ENCODE measurements around the gene TLE2. TPM values are rescaled to one million over a fixed set of nuclear protein-coding genes. Genes with fewer than 3 reads are reported as not detected.

TLE2 gene
- total RNA-seq, 2 experiments from 2014 or later, result 3.9 to 5.0 TPM

- Mint-ChIP-seq H3K4me3 (no peak overlapping the region), H3K27me3 (peaks cover 12% of the 10 kb centered on the region), H3K27ac (no peak overlapping the region), H3K9me3 (no peaks in the 10 kb centered on the region), H3K4me1 (no peaks in the 10 kb centered on the region), H3K36me3 (no peaks in the 10 kb centered on the region)
- POLR2A ChIA-PET, result no interaction called here
- DNase-seq, result no peak
- no peak for ATAC-seq (ENCODE audit: low read depth)
Measured at GRCh38 chr19:2988568-2988967, 40.5 kb downstream of the TLE2 start.

DNA sequence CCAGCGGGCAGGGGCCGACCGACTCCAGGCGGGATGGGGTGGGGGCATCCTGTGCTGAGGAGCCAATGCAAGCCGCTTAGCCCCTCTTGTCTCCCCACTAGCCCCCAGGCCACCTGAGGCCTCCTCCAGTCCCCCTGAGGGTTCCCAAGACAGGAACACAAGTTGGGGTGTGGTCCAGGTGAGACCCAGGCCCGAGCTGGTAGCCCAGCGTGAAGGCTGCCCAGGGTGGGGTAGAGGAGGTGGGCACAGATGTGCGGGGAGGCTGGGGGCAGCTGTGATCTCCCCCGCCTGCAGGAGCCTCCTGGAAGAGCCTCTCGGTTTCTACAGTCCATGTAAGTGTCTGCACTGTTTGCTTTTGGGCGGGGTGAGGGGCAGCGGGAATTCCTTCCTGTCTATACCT is 41.3 kb downstream of the TLE2 start:
- no peaks in the 10 kb centered on the region for H3K9me3 Mint-ChIP-seq
- ATAC-seq (ENCODE audit: low read depth), result no peak
- H3K4me1 Mint-ChIP-seq, result no peaks in the 10 kb centered on the region

DNA sequence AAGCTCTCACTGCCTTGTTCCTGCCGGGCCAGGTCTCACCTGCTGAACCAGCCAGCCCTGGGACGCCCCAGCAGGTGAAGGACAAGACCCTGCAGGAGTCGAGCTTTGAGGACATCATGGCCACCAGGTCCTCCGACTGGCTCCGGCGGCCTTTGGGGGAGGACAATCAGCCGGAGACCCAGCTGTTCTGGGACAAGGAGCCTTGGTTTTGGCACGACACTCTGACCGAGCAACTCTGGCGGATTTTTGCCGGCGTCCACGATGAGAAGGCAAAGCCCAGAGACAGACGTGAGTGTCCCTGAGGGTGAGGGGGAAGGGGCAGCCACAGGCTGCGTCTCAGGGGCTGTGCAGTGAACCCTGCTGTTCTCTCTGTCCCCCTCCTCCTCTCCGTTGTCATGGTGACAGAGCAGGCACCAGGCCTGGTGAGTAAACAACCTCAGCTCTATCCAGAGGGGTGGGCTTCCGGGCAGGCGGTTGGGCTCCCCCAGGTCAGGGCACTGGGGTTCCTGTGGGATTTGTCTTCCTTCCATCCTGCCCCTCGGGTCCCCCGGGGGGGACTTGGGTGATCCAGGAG is 42.0 kb downstream of the TLE2 start:
- H3K27me3 Mint-ChIP-seq, result peaks cover 19% of the 10 kb centered on the region
- no peak overlapping the region for H3K27ac Mint-ChIP-seq
- ATAC-seq (ENCODE audit: low read depth), result no peak
- POLR2A ChIA-PET, result no interaction called here
- H3K4me1 Mint-ChIP-seq, result no peaks in the 10 kb centered on the region
- H3K4me3 Mint-ChIP-seq, result no peak overlapping the region
- H3K9me3 Mint-ChIP-seq, result no peaks in the 10 kb centered on the region
- no peak for DNase-seq
- H3K36me3 Mint-ChIP-seq, result no peaks in the 10 kb centered on the region

More for the DNA sequence above, 41.3 kb downstream of the TLE2 start:
- Mint-ChIP-seq H3K27ac (no peak overlapping the region), H3K4me3 (no peak overlapping the region), H3K27me3 (peaks cover 19% of the 10 kb centered on the region), H3K36me3 (no peaks in the 10 kb centered on the region)
- DNase-seq, result no peak
- POLR2A ChIA-PET, result no interaction called here

GRCh38 chr19:2984215-2984528 is 44.9 kb downstream of the TLE2 start:
- Mint-ChIP-seq H3K4me1 (no peaks in the 10 kb centered on the region), H3K4me3 (no peak overlapping the region), H3K36me3 (peaks cover 1% of the 10 kb centered on the region), H3K9me3 (no peaks in the 10 kb centered on the region), H3K27me3 (peaks cover 24% of the 10 kb centered on the region), H3K27ac (no peak overlapping the region)
- POLR2A ChIA-PET, result no interaction called here
- DNase-seq, result no peak
- ATAC-seq (ENCODE audit: low read depth), result no peak

GRCh38 chr19:2983351-2984214 is 45.5 kb downstream of the TLE2 start:
- peaks cover 24% of the 10 kb centered on the region for H3K27me3 Mint-ChIP-seq
- H3K36me3 Mint-ChIP-seq, result peaks cover 1% of the 10 kb centered on the region
- DNase-seq (no peak), ATAC-seq (ENCODE audit: low read depth) (no peak)
- no peak overlapping the region for H3K27ac Mint-ChIP-seq
- no peaks in the 10 kb centered on the region for H3K9me3 Mint-ChIP-seq
- peak overlapping the region; percentile 37 for H3K4me3 Mint-ChIP-seq
- H3K4me1 Mint-ChIP-seq, result no peaks in the 10 kb centered on the region
- POLR2A ChIA-PET, result no interaction called here

GRCh38 chr19:2982983-2983350 is 46.1 kb downstream of the TLE2 start:
- Mint-ChIP-seq H3K9me3 (no peaks in the 10 kb centered on the region), H3K27me3 (peaks cover 24% of the 10 kb centered on the region), H3K36me3 (peaks cover 1% of the 10 kb centered on the region), H3K27ac (no peak overlapping the region), H3K4me1 (no peaks in the 10 kb centered on the region), H3K4me3 (no peak overlapping the region)
- ATAC-seq (ENCODE audit: low read depth) (no peak), DNase-seq (no peak)
- POLR2A ChIA-PET, result no interaction called here

DNA sequence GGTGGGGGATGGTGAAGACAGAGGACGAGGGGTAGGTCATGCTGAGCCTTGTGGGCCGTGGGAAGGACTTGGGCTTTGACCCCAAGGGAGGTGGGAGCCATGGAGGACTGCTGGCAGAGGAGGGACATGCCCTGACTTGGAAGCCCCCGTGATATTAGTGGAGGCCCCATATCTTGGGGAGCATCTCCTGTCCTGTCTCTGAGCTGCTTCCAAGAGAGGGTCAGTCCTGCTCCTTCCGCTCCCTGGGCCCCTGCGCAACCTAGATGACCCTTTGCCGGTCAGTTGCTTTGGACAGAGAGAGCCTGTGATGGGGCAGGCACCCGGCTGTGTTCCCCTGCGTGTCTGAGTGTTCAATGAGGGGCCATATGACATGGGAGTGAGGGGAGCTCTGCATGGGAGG is 46.5 kb downstream of the TLE2 start:
- Mint-ChIP-seq H3K27ac (no peak overlapping the region), H3K4me3 (no peak overlapping the region), H3K27me3 (peaks cover 24% of the 10 kb centered on the region), H3K36me3 (peaks cover 1% of the 10 kb centered on the region), H3K4me1 (peaks cover 3% of the 10 kb centered on the region), H3K9me3 (no peaks in the 10 kb centered on the region)
- ATAC-seq (ENCODE audit: low read depth) (no peak), DNase-seq (no peak)
- POLR2A ChIA-PET, result no interaction called here

- DNase-seq (no peak), ATAC-seq (ENCODE audit: low read depth) (no peak)
- Mint-ChIP-seq H3K9me3 (no peaks in the 10 kb centered on the region), H3K36me3 (peaks cover 1% of the 10 kb centered on the region), H3K4me3 (no peak overlapping the region), H3K27me3 (peaks cover 25% of the 10 kb centered on the region), H3K27ac (no peak overlapping the region), H3K4me1 (peaks cover 5% of the 10 kb centered on the region)
- POLR2A ChIA-PET, result no interaction called here
Measured at GRCh38 chr19:2981898-2982297, 47.2 kb downstream of the TLE2 start.

GRCh38 chr19:2978772-2979171 is 50.3 kb downstream of the TLE2 start:
- peaks cover 23% of the 10 kb centered on the region for H3K27me3 Mint-ChIP-seq
- ATAC-seq (ENCODE audit: low read depth) (no peak), DNase-seq (no peak)
- H3K36me3 Mint-ChIP-seq, result peaks cover 1% of the 10 kb centered on the region
- POLR2A ChIA-PET, result interaction anchor here (1.0 kb wide), 1 partner anchor 12 kb away, joined by 4 read pairs; no protein-coding TSS in a partner anchor
- no peak overlapping the region for H3K27ac Mint-ChIP-seq
- H3K4me1 Mint-ChIP-seq, result peaks cover 16% of the 10 kb centered on the region
- no peaks in the 10 kb centered on the region for H3K9me3 Mint-ChIP-seq
- no peak overlapping the region for H3K4me3 Mint-ChIP-seq

- Mint-ChIP-seq H3K27me3 (peaks cover 22% of the 10 kb centered on the region), H3K36me3 (peaks cover 1% of the 10 kb centered on the region), H3K9me3 (no peaks in the 10 kb centered on the region), H3K4me3 (peak overlapping the region; percentile 99), H3K4me1 (peaks cover 16% of the 10 kb centered on the region), H3K27ac (no peak overlapping the region)
- ATAC-seq (ENCODE audit: low read depth) (no peak), DNase-seq (no peak)
- POLR2A ChIA-PET, result interaction anchor here (1.0 to 2.2 kb wide), 5 partner anchors 13 to 457 kb away, joined by 3 to 12 read pairs (median 10); no protein-coding TSS in a partner anchor
Measured at GRCh38 chr19:2978166-2978767, 50.8 kb downstream of the TLE2 start.

- no peak for DNase-seq
- peak; percentile 2 for ATAC-seq (ENCODE audit: low read depth)
- peaks cover 1% of the 10 kb centered on the region for H3K36me3 Mint-ChIP-seq
- no peaks in the 10 kb centered on the region for H3K9me3 Mint-ChIP-seq
- POLR2A ChIA-PET, result interaction anchor here (0.8 to 2.2 kb wide), 6 partner anchors 13 to 457 kb away, joined by 3 to 12 read pairs (median 7); no protein-coding TSS in a partner anchor
- peak overlapping the region; percentile 64 for H3K27ac Mint-ChIP-seq
- peak overlapping the region; percentile 99 for H3K4me3 Mint-ChIP-seq
- peaks cover 16% of the 10 kb centered on the region for H3K4me1 Mint-ChIP-seq
- H3K27me3 Mint-ChIP-seq, result peaks cover 17% of the 10 kb centered on the region
Measured at GRCh38 chr19:2977746-2978138, 51.3 kb downstream of the TLE2 start.

GRCh38 chr19:2977001-2977745 is 51.9 kb downstream of the TLE2 start, which contains the start of gene TLE6:
Gene TLE6, plus strand, starts transcription at chr19:2977564. Its CDS starts 670 bp downstream, at chr19:2978234.
- ATAC-seq (ENCODE audit: low read depth) (peak; percentile 100), DNase-seq (peak; percentile 94)
- POLR2A ChIA-PET, result interaction anchor here (0.6 to 2.2 kb wide), 7 partner anchors 27 to 458 kb away, joined by 3 to 12 read pairs (median 4); no protein-coding TSS in a partner anchor
- H3K4me1 Mint-ChIP-seq, result peaks cover 16% of the 10 kb centered on the region
- H3K36me3 Mint-ChIP-seq, result peaks cover 1% of the 10 kb centered on the region
- peak within 1 kb of the TSS; percentile 96 for H3K27ac Mint-ChIP-seq
- peaks cover 19% of the 10 kb centered on the region for H3K27me3 Mint-ChIP-seq
- H3K9me3 Mint-ChIP-seq, result no peaks in the 10 kb centered on the region
- peak within 1 kb of the TSS; percentile 99 for H3K4me3 Mint-ChIP-seq

DNA sequence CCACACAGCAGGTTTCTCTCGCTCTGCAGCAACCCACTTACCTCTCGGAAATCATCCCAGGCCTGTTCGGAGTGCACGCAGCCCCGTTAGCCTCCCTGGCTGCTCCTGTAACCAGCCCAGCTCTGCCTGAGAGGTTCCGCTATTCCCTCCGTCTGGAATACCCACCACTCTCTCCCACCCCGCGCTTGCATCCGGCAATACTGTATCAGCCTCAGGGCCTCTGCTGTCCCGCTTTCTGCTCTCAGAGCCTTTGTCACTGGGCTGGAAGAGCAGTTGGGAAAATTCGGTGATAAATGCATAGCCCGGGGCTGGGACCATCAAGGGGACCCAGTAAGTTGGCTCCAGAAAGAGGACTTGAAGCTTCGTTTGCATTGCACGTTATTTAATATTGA is 52.5 kb downstream of the TLE2 start:
- Mint-ChIP-seq H3K27ac (peak overlapping the region; percentile 96), H3K27me3 (peaks cover 15% of the 10 kb centered on the region), H3K9me3 (no peaks in the 10 kb centered on the region), H3K36me3 (peaks cover 1% of the 10 kb centered on the region), H3K4me3 (peak overlapping the region; percentile 99), H3K4me1 (peaks cover 16% of the 10 kb centered on the region)
- ATAC-seq (ENCODE audit: low read depth) (no peak), DNase-seq (no peak)
- POLR2A ChIA-PET, result interaction anchor here (1.6 to 2.2 kb wide), 3 partner anchors 26 to 84 kb away, joined by 10 to 12 read pairs (median 10); no protein-coding TSS in a partner anchor

All from activated naive CD8-positive, alpha-beta T cell treated with anti-CD3 and anti-CD28 coated beads, Interleukin-2, amount 10 ng/mL, durations not matched to agents 7 days and 5 days (primary cell).